ENCODE data around the gene NACC2.

The NACC2 gene

DNA sequence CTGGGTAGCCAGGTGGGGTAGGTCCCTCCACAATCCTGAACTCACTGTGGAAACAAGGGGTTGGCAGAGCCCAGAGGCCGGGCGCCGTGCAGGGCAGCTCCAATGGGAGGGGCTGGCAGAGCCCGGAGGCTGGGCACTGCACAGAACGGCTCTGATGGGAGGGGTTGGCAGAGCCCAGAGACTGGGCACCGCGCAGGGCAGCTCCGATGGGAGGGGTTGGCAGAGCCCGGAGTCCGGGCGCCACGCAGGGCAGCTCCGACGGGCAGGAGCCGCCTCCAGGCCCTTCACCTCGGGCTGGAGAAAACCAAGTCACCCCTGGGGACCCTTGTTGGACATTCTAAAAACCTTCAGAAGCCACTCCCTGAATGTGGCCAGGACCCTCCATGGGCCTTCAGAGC lies 9.3 kb downstream of the NACC2 start:
- in situ Hi-C loops (cut with MboI; ENCODE audit: low pct_unique_long_range_greater_than_20kb, low sequenced_read_pairs, unreplicated experiment), result no loop called here
- DNase-seq (ENCODE audit: low spot score), result no peak
- TF ChIP-seq, protein P1, sequence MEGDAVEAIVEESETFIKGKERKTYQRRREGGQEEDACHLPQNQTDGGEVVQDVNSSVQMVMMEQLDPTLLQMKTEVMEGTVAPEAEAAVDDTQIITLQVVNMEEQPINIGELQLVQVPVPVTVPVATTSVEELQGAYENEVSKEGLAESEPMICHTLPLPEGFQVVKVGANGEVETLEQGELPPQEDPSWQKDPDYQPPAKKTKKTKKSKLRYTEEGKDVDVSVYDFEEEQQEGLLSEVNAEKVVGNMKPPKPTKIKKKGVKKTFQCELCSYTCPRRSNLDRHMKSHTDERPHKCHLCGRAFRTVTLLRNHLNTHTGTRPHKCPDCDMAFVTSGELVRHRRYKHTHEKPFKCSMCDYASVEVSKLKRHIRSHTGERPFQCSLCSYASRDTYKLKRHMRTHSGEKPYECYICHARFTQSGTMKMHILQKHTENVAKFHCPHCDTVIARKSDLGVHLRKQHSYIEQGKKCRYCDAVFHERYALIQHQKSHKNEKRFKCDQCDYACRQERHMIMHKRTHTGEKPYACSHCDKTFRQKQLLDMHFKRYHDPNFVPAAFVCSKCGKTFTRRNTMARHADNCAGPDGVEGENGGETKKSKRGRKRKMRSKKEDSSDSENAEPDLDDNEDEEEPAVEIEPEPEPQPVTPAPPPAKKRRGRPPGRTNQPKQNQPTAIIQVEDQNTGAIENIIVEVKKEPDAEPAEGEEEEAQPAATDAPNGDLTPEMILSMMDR (IDR thresholded peaks at IDR 0.05; ENCODE audit: extremely low read depth, insufficient read depth, missing control alignments), result no peak

DNA sequence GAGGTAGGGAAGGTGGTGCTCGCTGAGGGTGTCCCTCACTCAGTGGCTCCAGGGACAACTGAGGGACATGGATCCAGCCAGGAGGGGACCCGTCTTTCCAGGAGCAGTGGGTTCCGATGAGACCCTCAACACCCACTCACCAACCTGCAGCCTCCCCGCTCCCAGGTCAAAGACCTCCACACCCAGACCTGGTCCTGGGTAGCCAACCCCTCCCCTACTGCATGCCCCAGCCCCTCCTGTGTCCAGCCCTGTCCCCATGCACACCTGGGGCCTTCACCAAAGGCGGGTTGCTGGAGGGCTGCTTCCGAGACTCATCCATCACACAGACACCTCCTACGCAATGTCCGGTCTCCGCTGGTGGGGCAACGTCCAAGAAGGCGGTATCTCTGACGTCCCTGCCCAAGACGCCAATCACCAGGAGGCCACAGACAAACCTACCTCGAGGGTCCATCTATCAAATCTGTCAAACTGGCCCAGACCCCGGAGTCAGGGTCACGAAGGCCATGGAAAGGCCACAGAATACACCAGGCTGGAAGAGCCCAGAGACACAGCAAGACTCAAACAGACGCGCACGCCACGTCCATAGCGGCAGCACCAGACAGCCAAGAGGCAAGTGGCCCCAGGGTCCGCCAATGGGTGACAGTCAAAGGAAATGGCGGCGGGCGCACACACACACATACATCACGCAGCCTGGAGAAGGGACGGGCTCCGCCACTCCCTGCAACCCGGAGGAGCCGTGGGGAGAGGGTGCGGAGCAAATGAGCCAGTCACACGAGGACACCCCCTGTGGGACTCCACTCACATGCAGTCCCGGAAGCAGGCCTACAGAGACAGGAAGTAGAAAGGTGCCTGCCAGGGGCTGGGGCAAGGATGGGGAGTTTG lies 10.8 kb downstream of the NACC2 start:
- no peak for DNase-seq (ENCODE audit: low spot score)
- in situ Hi-C loops (cut with MboI; ENCODE audit: low pct_unique_long_range_greater_than_20kb, low sequenced_read_pairs, unreplicated experiment), result no loop called here
- TF ChIP-seq, protein P1 (IDR thresholded peaks at IDR 0.05; ENCODE audit: extremely low read depth, insufficient read depth, missing control alignments), result no peak

DNA sequence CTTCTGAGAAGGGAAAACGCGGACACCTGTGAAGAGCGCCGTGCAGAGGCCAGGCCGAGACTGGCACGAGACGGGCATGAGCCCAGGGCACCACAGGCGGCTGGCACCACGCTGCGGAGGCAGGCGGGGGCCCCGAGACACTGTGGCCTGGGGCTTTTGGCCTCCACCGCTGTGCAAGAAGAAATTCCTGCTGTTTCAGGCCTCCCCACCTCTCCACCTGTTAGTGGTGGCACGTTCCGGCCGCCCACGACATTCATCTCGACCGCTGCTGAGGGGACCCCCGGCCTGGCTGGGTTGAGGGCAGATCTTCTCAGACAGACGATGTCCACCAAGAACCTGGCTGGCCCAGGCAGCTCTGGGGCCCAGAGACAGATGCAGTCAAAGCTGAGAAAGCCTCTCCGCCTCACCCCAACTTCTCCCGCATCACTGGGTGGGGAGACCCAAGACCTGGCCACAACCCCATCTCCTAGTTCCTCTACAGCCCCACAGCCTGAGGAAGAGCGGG lies 11.5 kb downstream of the NACC2 start:
- no peak for DNase-seq (ENCODE audit: low spot score)
- in situ Hi-C loops (cut with MboI; ENCODE audit: low pct_unique_long_range_greater_than_20kb, low sequenced_read_pairs, unreplicated experiment), result no loop called here
- TF ChIP-seq, protein P1 (IDR thresholded peaks at IDR 0.05; ENCODE audit: extremely low read depth, insufficient read depth, missing control alignments), result no peak

DNA sequence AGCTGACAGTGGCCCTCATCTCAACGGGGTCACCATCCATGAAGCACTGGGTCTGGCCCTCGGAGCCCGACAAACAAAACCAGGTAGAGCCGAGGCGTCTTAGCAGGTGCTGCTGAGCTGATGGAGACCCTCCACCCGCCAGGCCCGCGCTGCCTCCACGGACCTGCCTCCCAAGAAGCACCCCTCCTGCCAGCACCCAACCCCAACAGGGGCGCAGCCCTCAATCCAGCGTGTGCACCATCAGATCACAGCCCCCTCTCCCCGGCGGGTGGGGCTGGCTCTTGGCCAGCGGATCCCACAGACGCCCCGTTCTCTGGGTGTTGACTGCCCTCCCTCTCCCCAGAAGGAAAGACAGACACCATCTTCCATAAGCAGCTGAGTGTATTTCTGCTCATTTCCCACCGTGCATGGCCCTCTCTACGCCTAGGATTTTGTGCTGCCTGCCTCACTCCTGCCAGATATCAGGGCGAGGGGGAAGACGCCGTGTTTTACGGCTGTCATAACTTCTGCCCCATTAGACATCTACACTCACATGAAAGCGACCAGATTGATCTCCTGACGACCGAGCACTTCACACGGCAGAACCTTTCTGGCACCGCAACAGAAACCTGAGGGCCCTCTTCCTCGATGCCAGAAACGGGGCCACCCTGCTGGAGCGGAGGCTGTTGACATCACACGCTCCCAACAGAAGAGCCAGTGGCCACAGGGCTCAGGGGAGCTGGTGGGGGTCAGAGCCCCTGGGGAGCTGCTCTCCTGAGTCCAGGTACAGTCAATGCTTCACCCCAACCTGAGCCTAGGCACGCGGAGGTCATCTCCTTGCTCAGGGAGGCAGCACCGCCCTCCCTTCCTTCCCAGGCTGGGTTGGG lies 12.4 kb downstream of the NACC2 start:
- no peak for DNase-seq (ENCODE audit: low spot score)
- in situ Hi-C loops (cut with MboI; ENCODE audit: low pct_unique_long_range_greater_than_20kb, low sequenced_read_pairs, unreplicated experiment), result no loop called here
- TF ChIP-seq, protein P1 (IDR thresholded peaks at IDR 0.05; ENCODE audit: extremely low read depth, insufficient read depth, missing control alignments), result no peak

DNA sequence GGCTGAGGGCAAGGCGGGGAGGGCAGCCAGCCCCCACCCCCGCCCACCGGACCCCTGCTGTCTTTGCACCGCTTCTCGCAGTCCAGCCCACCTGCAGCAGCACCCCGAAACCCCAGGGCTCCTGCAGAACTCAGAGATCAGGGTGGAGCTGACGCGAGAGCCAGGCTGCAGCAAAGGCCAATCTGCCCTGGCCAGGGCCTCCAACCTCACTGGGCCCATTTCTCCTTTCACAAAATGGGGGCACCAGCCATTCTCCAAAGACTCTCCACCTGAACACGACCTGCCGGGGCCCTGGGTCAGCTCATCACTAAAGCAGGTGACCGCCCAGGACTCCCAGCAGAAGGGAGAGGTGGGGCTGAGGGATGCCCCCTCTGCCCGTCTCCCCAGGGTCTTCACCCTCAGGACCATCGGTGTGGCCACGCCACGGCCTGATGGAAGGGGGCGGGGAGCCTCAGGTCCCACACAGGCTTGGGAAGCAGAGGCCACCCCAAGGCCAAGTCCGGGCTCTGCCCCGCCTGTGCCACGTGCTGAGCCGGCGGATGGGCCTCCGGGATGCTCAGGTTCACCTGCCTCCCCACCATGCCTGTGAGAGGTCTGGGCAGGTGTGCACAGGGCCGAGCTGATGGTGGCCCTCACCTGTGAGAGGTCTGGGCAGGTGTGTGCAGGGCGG lies 13.1 kb downstream of the NACC2 start:
- DNase-seq (ENCODE audit: low spot score), result no peak
- in situ Hi-C loops (cut with MboI; ENCODE audit: low pct_unique_long_range_greater_than_20kb, low sequenced_read_pairs, unreplicated experiment), result no loop called here
- TF ChIP-seq, protein P1 (IDR thresholded peaks at IDR 0.05; ENCODE audit: extremely low read depth, insufficient read depth, missing control alignments), result no peak

Data from GM13977 (cell line).